Activated naive CD8-positive, alpha-beta T cell treated with anti-CD3 and anti-CD28 coated beads, Interleukin-2, amount 50 U/mL, for 24 hours (primary cell): Measurements from ENCODE around the gene PAX1.

Experiments used
- ATAC-seq: fragments of 150-1000 bp; cut with Tn5 transposase; one replicate; pipeline ENCODE4 v1.10.0; 2021
- DNase-seq: peaks from one replicate; pipeline ENCODE4 v3.0.0; 2021
- H3K27ac Mint-ChIP-seq: one replicate; pipeline ENCODE4 v1.8.0; 2021; ENCODE audit warnings: mild to moderate bottlenecking, mixed read lengths
- H3K27me3 Mint-ChIP-seq: one replicate; pipeline ENCODE4 v1.8.0; 2021; ENCODE audit warnings: mixed read lengths
- H3K36me3 Mint-ChIP-seq: one replicate; pipeline ENCODE4 v1.8.0; 2021; ENCODE audit warnings: low read depth, mixed read lengths
- H3K4me1 Mint-ChIP-seq: one replicate; pipeline ENCODE4 v1.8.0; 2021; ENCODE audit warnings: mixed read lengths
- H3K4me3 Mint-ChIP-seq: one replicate; pipeline ENCODE4 v1.8.0; 2021; ENCODE audit warnings: mild to moderate bottlenecking, moderate library complexity, mixed read lengths
- H3K9me3 Mint-ChIP-seq: one replicate; pipeline ENCODE4 v1.8.0; 2021; ENCODE audit warnings: mixed read lengths

The PAX1 gene

GRCh38 chr20:21709535-21709904, 4.1 kb downstream of the PAX1 start:
- Mint-ChIP-seq H3K27me3 (peaks cover 68% of the 10 kb centered on the region), H3K27ac (no peak overlapping the region), H3K4me3 (no peak overlapping the region), H3K9me3 (no peaks in the 10 kb centered on the region), H3K36me3 (no peaks in the 10 kb centered on the region), H3K4me1 (no peaks in the 10 kb centered on the region)
- no peak for DNase-seq
- no peak for ATAC-seq

- ATAC-seq (no peak), DNase-seq (no peak)
- no peaks in the 10 kb centered on the region for H3K36me3 Mint-ChIP-seq
- no peak overlapping the region for H3K27ac Mint-ChIP-seq
- H3K4me1 Mint-ChIP-seq = no peaks in the 10 kb centered on the region
- H3K9me3 Mint-ChIP-seq = no peaks in the 10 kb centered on the region
- no peak overlapping the region for H3K4me3 Mint-ChIP-seq
- peaks cover 68% of the 10 kb centered on the region for H3K27me3 Mint-ChIP-seq
Measured at GRCh38 chr20:21710341-21710740, 4.9 kb downstream of the PAX1 start.

- Mint-ChIP-seq H3K27me3 (peaks cover 72% of the 10 kb centered on the region), H3K9me3 (no peaks in the 10 kb centered on the region), H3K36me3 (no peaks in the 10 kb centered on the region), H3K4me3 (no peak overlapping the region), H3K27ac (no peak overlapping the region), H3K4me1 (no peaks in the 10 kb centered on the region)
- DNase-seq (no peak), ATAC-seq (no peak)
Measured at GRCh38 chr20:21710863-21711431, 5.5 kb downstream of the PAX1 start.

GRCh38 chr20:21712443-21713059, 7.1 kb downstream of the PAX1 start:
- no peaks in the 10 kb centered on the region for H3K9me3 Mint-ChIP-seq
- ATAC-seq = no peak

GRCh38 chr20:21713470-21713869, 8.0 kb downstream of the PAX1 start:
- no peaks in the 10 kb centered on the region for H3K36me3 Mint-ChIP-seq
- DNase-seq (no peak), ATAC-seq (no peak)
- no peaks in the 10 kb centered on the region for H3K4me1 Mint-ChIP-seq
- H3K27me3 Mint-ChIP-seq = peaks cover 71% of the 10 kb centered on the region
- H3K27ac Mint-ChIP-seq = no peak overlapping the region
- H3K9me3 Mint-ChIP-seq = no peaks in the 10 kb centered on the region
- H3K4me3 Mint-ChIP-seq = no peak overlapping the region

More at GRCh38 chr20:21712443-21713059, 7.1 kb downstream of the PAX1 start:
- Mint-ChIP-seq H3K27me3 (peaks cover 74% of the 10 kb centered on the region), H3K4me1 (no peaks in the 10 kb centered on the region), H3K27ac (no peak overlapping the region), H3K36me3 (no peaks in the 10 kb centered on the region), H3K4me3 (no peak overlapping the region)
- no peak for DNase-seq

- H3K9me3 Mint-ChIP-seq = no peaks in the 10 kb centered on the region
- ATAC-seq (no peak), DNase-seq (no peak)
- peaks cover 66% of the 10 kb centered on the region for H3K27me3 Mint-ChIP-seq
- H3K27ac Mint-ChIP-seq = no peak overlapping the region
- no peaks in the 10 kb centered on the region for H3K4me1 Mint-ChIP-seq
- H3K4me3 Mint-ChIP-seq = no peak overlapping the region
- no peaks in the 10 kb centered on the region for H3K36me3 Mint-ChIP-seq
Measured at GRCh38 chr20:21713901-21714296, 8.4 kb downstream of the PAX1 start.

- no peak overlapping the region for H3K27ac Mint-ChIP-seq
Measured at GRCh38 chr20:21714297-21715192, 9.1 kb downstream of the PAX1 start.

GRCh38 chr20:21715193-21715881, 9.9 kb downstream of the PAX1 start:
- Mint-ChIP-seq H3K36me3 (no peaks in the 10 kb centered on the region), H3K9me3 (no peaks in the 10 kb centered on the region)

More at GRCh38 chr20:21714297-21715192, 9.1 kb downstream of the PAX1 start:
- no peaks in the 10 kb centered on the region for H3K4me1 Mint-ChIP-seq
- ATAC-seq (no peak), DNase-seq (no peak)
- H3K4me3 Mint-ChIP-seq = no peak overlapping the region
- peaks cover 67% of the 10 kb centered on the region for H3K27me3 Mint-ChIP-seq
- H3K9me3 Mint-ChIP-seq = no peaks in the 10 kb centered on the region
- H3K36me3 Mint-ChIP-seq = no peaks in the 10 kb centered on the region

GRCh38 chr20:21719592-21720214, 14.2 kb downstream of the PAX1 start:
- Mint-ChIP-seq H3K9me3 (no peaks in the 10 kb centered on the region), H3K4me3 (no peak overlapping the region), H3K4me1 (no peaks in the 10 kb centered on the region), H3K27me3 (peaks cover 36% of the 10 kb centered on the region), H3K36me3 (no peaks in the 10 kb centered on the region), H3K27ac (no peak overlapping the region)
- ATAC-seq (no peak), DNase-seq (peak; percentile 49)

More at GRCh38 chr20:21715193-21715881, 9.9 kb downstream of the PAX1 start:
- ATAC-seq (no peak), DNase-seq (no peak)
- no peak overlapping the region for H3K4me3 Mint-ChIP-seq
- H3K4me1 Mint-ChIP-seq = no peaks in the 10 kb centered on the region
- H3K27me3 Mint-ChIP-seq = peaks cover 61% of the 10 kb centered on the region
- no peak overlapping the region for H3K27ac Mint-ChIP-seq

- H3K27me3 Mint-ChIP-seq = no peaks in the 10 kb centered on the region
- H3K4me3 Mint-ChIP-seq = no peak overlapping the region
- DNase-seq (no peak), ATAC-seq (no peak)
- no peaks in the 10 kb centered on the region for H3K9me3 Mint-ChIP-seq
- H3K4me1 Mint-ChIP-seq = no peaks in the 10 kb centered on the region
- no peak overlapping the region for H3K27ac Mint-ChIP-seq
- H3K36me3 Mint-ChIP-seq = no peaks in the 10 kb centered on the region
Measured at GRCh38 chr20:21725892-21726291, 20.4 kb downstream of the PAX1 start.

- ATAC-seq = no peak
- Mint-ChIP-seq H3K27me3 (no peaks in the 10 kb centered on the region), H3K27ac (no peak overlapping the region), H3K36me3 (no peaks in the 10 kb centered on the region), H3K4me3 (no peak overlapping the region), H3K9me3 (no peaks in the 10 kb centered on the region), H3K4me1 (no peaks in the 10 kb centered on the region)
- no peak for DNase-seq
Measured at GRCh38 chr20:21729316-21729715, 23.9 kb downstream of the PAX1 start.

GRCh38 chr20:21739161-21739560, 33.7 kb downstream of the PAX1 start:
- Mint-ChIP-seq H3K4me3 (no peak overlapping the region), H3K36me3 (no peaks in the 10 kb centered on the region), H3K27ac (no peak overlapping the region), H3K4me1 (no peaks in the 10 kb centered on the region), H3K27me3 (no peaks in the 10 kb centered on the region), H3K9me3 (no peaks in the 10 kb centered on the region)
- DNase-seq (no peak), ATAC-seq (no peak)

GRCh38 chr20:21739682-21740081, 34.2 kb downstream of the PAX1 start:
- Mint-ChIP-seq H3K27ac (no peak overlapping the region), H3K27me3 (no peaks in the 10 kb centered on the region), H3K9me3 (no peaks in the 10 kb centered on the region), H3K36me3 (no peaks in the 10 kb centered on the region), H3K4me1 (no peaks in the 10 kb centered on the region), H3K4me3 (no peak overlapping the region)
- DNase-seq (no peak), ATAC-seq (no peak)

- DNase-seq (no peak), ATAC-seq (no peak)
- H3K9me3 Mint-ChIP-seq = no peaks in the 10 kb centered on the region
- no peak overlapping the region for H3K27ac Mint-ChIP-seq
- no peak overlapping the region for H3K4me3 Mint-ChIP-seq
- no peaks in the 10 kb centered on the region for H3K27me3 Mint-ChIP-seq
- H3K4me1 Mint-ChIP-seq = no peaks in the 10 kb centered on the region
- H3K36me3 Mint-ChIP-seq = no peaks in the 10 kb centered on the region
Measured at GRCh38 chr20:21741266-21741665, 35.8 kb downstream of the PAX1 start.
